Inferior parietal cortex (tissue), 1 donor: Measurements from ENCODE around the gene FBXO17.
"Not testable (repeated sequence)": the region's sequence is repeated elsewhere in the genome, so short reads cannot be mapped to it uniquely, and the experiment has no call there.

ENCODE experiments used
- DNase-seq: peaks from one replicate; pipeline ENCODE4 v3.0.0-alpha.2; 2016; ENCODE audit errors: extremely low spot score

FBXO17 gene, protein sequence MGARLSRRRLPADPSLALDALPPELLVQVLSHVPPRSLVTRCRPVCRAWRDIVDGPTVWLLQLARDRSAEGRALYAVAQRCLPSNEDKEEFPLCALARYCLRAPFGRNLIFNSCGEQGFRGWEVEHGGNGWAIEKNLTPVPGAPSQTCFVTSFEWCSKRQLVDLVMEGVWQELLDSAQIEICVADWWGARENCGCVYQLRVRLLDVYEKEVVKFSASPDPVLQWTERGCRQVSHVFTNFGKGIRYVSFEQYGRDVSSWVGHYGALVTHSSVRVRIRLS

DNA sequence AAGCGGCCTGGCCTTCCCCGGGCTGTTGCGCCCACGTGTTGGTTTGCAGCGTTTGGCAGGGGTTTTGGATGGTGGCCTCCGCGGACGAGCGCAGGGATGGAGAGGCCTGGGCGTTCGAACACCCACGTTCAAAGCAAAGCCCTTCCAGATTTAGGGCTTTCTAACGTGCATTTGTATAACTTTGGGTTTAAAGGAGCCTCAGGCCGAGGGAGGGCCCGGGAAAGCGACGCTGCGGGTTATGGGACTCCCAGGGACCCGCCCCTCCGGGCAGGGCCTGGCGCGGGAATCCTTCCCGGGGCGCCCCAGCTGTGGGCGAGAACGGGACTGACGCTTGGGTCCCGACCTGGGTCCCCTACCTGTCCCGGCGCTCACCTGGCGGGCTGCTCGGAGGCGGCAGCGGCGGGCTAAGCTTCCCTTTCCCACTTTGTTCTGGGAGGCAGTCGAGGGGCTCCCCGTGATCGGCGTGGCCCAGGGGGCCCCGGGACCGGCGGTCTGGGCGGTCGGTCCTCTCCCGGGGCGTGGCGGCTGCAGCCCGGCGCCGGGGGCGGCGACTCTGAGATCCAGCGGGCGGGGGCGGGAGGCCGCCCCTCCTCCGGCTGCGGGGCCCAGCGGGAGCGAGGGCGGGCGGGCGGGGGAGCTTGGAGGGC is at the start of gene FBXO17:
FBXO17 (minus strand) TSS at position 529 of the 647 bp plus-strand sequence. CDS start 25,423 bp downstream, outside the sequence.
- peak; percentile 45 for DNase-seq

DNA sequence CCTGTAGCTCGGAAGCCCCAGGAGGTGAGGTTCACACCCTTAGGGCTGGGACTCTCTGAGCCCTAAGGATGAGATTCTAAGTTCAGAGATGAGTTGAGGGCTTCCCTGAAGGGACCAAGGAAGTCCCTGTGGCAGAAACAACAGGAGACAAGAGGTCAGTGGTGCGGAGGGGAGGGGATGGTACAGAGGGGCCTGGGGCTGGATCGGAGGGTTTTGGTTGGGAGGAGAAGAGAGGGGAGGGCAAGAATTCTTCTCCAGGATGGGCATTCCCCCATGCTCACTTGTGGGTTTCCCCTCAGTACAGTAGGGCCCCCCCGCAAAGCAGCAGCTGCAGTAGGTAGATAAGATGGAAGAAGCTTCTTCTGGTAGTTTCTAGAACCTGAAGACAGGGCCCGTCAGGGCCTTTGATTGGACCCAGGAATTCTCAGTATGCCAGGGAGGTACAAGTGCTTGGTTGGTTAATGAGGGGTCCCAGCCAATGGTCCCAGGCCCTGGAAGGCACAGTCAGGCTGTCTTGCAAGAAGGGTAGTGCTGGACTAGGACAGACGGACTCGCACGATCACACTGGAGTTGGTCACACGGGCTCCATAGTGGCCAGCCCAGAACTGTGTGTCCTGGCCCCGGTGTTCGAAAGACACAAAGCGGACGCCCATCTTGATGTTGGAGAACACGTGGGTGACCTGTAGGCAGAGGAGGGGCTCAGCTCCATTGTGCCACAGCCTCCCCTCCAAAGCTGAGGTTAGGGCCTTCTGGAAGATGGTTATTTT is 49.5 kb upstream of the FBXO17 start:
- DNase-seq: no peak

DNA sequence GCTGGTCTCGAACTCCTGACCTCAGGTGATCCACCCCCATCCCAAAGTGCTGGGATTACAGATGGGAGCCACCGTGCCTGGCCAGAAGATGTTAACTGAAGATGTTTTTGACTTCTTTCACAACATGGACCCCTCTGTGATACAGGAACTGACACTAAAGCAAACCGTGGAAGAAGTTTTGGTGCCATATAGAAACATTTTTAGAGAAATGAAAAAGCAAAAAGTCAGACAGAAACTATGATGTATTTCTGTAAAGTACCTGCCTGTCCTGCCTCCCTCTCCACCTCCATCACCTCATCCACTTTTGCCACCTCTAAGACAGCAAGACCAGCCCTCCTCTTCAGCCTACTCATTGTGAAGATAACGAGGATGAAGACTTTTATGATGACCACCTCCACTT is 45.5 kb upstream of the FBXO17 start:
- DNase-seq: no peak

DNA sequence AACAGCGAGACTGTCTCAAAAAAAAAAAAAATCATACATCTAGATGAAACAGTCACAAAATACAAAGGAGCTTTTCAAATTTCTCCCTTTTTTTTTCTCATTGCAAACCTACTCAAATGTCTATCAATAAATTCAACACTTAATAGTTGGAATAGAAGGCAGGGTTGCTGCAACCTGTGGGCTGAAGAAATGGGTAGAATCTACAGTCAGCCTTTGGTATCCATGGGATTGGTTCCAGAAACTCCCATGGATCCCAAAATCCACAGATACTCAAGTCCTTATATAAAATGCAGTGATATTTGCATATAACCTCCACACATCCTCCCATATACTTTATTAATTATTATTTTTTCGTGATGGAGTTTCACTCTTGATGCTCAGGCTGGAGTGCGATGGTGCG is 42.1 kb upstream of the FBXO17 start:
- no peak for DNase-seq

DNA sequence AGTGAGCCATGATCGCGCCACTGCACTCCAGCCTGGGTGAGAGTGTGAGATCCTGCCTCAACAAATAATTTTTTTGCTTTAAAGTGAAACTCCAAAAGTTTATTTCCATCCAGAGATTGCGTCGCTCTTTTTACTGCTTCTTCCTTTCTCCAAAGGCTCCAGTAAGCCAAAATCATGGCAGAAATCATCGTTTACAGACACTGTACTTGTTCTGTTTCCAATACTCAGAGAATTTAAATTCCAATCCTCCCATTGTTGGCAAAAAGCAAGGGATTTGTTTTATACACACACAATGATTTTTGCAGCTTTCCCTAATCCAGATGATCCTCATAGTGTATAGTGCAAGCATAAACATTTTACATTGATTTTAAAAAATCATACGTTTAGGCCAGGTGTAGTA is 41.5 kb upstream of the FBXO17 start:
- DNase-seq: no peak

DNA sequence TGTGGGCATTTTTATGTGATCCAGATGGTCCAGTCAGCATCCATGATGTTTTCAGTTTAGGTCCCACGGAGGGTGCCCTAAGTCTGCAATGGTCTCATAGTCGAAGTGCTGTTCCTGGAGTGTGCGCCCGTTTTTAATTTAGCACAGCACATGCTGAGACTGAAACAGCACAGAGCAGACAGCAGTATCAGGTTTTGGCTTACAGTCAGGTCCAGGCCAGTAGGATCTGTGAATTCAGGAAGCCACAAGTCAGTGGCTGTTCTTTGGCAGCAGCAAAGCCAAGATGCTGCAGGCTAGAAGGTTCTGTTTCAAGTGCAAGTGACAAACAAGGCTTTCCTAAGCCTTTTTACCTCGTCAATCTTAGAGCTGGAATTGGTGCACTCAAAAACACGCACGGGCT is 38.5 kb upstream of the FBXO17 start:
- DNase-seq: no peak

DNA sequence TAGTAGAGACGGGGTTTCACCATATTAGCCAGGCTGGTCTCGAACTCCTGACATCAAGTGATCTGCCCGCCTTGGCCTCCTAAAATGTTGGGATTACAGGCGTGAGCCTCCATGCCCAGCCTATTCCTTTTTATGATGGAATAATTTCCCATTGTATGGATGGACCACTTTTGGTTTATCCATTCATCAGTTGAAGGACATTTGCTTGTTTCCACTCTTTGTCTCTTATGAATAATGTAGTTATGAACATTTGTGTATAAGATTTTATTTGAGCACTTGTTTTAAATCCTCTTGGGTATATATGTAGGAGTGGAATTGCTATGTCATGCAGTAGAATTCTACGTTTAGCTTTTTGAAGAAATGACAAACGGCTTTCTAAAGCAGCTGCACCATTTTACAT is 33.5 kb upstream of the FBXO17 start:
- DNase-seq: no peak

DNA sequence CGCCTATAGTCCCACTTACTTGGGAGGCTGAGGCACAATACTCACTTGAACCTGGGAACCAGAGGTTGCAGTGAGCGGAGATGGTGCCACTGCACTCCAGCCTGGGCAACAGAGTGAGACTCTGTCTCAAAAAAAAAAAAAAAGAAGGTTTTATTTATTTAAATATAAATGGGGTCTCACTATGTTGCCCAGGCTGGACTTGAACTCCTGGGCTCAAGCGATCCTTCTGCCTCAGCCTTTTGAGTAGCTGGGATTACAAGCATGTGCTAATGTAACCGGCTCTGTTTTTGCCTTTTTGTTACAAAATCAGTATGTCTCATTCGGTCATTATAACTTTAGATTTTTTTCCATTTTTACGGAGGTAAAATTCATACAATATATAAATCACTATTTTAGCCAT is 32.6 kb upstream of the FBXO17 start:
- DNase-seq: no peak

DNA sequence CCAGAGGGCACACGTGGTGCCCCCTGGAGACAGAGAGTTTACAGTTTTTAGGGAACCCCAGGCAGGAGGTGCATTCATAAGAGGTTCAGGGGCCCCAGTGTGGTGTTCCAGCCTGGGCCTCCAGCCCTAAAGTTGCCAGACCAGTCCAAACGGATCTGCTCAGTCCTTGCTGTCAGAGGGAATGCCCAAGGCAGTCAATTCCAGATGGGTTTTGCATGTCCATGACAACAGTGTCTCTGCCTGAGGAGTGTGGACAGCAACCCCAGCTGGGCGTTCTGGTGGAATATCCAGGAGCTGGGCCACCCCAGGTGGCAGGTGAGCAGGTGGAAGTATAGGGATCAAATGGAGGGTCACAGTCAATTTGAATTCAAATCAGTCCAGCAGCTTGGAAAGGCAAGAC is 31.6 kb upstream of the FBXO17 start:
- no peak for DNase-seq

DNA sequence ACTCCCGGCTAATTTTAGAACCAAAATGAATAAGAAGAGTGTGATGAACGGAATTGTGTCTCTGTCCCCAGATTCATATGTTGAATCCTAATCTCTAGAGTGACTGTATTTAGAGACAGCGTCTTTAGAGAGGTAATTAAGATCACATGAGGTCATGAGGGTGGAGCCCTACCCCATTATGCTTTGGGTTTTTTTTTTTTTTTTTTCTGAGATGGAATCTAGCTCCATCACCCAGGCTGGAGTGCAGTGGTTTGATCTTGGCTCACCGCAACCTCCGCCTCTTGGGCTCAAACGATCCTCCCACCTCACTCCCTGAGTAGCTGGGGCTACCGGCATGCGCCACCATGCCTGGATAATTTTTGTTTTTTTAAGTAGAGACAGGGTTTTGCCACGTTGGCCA is 28.9 kb upstream of the FBXO17 start:
- no peak for DNase-seq

DNA sequence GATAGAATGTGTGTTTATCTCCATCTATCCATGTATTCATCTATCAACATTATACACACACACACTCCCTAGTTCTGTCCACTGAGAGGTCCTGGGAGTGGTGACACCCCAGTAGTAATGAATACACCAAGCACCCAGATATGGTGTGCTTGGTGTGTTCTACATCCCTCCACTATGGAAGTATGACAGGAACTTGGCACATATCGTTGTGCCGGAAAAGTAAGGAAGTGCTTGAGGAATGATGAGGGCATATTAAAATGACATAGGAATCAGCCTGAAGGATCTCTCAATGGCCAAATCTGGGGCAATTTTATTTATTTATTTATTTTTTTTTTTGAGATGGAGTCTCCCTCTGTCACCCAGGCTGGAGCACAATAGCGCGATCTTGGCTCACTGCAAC is 28.3 kb upstream of the FBXO17 start:
- no peak for DNase-seq

DNA sequence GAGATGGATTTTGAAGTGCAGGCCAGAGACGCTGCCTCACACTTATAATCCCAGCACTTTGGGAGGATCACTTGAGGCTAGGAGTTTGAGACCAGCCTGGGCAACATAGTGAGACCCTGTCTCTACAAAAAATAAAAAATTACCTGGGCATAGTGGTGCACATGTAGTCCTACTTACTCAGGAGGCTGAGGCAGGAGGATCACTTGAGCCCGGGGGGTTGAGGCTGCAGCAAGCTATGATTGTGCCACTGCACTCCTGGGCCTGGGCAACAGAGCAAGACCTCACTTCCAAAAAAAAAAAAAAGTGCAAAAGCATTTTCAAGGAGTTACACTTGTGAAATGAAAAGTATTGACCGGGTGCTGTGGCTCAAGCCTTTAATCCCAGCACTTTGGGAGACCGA is 27.6 kb upstream of the FBXO17 start:
- no peak for DNase-seq

DNA sequence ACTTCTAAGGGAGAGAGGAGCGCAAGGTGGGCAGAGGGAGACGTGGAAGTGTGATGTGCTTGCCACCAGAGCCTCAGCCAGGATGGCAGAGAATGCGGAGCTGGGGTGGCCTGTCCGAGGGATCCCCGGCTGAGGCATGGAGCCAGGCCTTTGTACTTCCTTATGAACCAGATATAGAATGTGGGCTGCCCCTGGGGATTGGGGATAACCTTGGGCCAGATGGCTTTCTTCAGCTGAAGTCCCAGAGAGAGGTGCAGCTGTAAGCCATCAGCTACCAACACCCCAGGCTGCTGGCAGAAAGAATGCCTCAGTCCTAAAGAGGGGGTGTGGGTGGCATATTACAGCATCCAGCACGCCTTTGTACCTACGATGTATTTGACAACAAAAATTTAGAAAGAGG is 25.5 kb upstream of the FBXO17 start:
- DNase-seq: peak; percentile 3

DNA sequence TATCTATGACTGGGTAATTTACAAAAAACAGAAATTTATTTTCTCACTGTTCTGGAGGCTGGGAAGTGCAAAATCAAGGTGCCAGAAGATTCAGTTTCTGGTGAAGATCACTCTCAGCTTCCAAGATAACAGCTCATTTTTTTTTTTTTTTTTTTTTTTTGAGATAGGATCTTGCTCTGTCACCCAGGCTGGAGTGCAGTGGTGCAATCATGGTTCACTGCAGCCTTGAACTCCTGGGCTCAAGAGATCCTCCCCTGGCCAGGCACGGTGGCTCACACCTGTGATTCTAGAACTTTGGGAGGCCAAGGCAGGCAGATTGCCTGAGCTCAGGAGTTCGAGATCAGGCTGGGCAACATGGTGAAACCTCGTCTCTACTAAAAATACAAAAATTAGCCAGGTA is 22.0 kb upstream of the FBXO17 start:
- DNase-seq: not testable (repeated sequence)

DNA sequence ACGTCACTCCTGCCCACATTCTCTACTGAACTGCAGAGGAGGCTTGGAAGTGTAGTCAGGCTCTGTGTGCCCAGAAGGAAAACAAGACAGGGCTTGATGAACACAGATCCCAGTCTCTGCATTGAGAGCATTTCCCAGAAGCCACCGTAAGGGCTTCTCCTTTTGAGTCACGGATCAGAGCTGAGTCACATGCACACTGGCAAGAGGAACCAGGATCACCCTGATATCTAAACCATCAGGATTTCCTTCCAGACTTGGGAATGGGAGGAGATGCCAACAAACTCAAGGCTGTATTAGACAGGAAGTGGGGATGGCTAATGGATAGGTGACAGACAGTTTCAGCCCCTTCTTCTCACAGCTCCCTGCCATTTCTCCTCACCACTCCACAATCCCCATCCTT is 17.7 kb upstream of the FBXO17 start:
- DNase-seq: no peak

DNA sequence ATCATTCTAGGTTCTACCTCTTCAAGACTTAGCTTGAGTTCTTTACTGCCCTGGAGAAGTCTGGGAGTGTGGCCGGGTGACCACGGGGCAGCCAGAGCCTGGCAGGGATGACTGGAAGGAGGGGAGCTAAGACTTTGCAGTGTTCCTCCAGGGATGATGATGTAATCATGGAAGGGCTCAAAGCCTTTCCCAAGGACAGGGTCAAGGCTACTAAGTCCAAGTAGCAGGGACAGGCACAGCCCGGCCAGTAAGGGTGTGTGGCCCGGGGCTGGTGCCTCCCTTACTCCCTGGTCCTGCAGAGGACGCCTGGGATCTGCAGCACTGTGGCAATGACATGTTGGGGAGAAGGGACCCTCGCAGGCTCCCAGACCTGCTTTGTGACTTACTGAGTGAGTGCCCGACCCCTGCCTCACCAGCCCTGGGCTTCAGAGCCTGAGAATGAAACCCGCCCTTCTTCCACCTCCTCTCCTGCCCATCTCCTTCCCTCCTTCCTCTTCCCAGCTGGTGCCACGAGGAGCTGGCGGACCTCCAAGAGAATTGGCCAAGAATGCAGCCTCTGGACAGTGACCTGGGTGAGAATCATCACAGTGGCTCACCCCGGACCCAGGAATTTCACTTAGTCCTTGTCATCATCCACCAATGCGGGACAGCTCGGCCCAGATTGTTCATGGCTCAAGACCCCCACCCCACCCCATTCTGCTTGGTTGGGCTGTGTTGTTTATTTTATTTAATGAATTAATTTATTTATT is 15.6 kb upstream of the FBXO17 start:
- no peak for DNase-seq

DNA sequence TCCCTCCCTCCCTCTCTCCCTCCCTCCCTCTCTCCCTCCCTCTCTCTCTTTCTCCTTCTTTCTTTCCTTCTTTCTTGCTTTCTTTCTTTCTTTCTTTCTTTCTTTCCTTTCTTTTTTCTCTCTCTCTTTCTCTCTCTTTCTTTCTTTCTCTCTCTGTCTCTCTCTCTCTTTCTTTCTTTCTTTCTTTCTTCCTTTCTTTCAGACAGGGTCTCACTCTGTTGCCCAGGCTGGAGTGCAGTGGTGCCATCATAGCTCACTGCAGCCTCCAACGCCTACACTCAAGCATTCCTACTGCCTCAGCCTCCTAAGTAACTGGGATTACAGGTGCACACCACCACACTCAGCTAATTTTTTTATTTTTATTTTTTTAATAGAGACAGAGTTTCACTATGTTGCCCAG is 14.1 kb upstream of the FBXO17 start:
- DNase-seq: not testable (repeated sequence)

DNA sequence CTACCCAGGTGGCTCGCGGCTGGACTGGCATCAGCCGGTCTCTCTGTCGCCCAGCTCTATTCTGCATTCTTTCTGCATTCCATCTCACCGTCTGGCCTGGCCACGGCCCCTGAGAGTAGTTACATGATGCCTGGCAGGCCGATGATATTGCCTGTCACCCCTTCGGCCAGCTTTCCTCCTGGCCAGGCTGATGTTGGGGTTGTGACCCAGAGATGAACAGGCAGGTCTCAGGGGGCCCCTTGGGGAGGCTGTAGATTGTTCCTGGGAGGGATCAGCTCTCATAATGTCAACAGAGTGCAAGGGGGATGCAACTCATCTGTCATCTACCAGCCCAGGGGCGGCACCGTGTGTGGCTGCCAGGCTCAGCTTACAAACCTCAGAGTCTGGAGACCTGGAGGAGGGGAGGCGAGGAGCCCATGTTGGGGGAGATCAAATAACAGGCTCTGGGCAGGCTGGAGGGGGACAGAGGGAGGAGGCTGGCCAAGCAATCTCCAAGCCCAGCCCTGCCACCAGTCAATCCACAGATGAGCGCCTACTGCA is 13.6 kb upstream of the FBXO17 start:
- DNase-seq: no peak

DNA sequence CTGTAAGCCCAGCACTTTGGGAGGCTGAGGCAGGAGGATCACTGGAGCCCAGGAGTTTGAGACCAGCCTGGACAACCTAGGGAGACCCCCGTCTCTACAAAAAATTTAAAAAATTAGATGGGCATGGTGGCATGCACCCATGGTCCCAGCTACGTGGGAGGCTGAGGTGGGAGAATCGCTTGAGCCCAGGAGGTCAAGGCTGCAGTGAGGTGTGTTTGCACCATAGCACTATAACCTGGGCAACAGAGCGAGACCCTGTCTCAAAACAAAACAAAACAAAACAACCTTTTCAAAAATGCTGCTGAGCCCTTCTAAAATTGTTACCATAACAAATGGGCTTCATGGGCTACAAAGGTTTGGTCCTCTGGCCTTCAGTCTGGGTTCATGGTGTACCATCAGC is 13.1 kb upstream of the FBXO17 start:
- not testable (repeated sequence) for DNase-seq

DNA sequence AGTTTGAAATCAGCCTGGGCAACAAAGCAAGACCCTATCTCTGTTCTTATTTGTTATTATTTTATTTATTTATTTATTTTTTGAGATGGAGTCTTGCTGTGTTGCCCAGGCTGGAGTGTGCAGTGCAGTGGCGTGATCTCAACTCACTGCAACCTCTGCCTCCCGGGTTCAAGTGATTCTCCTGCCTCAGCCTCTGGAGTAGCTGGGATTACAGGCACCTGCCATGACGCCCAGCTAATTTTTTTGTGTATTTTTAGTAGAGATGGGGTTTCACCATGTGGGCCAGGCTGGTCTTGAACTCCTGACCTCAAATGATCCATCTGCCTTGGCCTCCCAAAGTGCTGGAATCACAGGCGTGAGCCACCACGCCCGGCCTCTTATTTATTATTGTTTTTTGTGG is 12.2 kb upstream of the FBXO17 start:
- DNase-seq: not testable (repeated sequence)

DNA sequence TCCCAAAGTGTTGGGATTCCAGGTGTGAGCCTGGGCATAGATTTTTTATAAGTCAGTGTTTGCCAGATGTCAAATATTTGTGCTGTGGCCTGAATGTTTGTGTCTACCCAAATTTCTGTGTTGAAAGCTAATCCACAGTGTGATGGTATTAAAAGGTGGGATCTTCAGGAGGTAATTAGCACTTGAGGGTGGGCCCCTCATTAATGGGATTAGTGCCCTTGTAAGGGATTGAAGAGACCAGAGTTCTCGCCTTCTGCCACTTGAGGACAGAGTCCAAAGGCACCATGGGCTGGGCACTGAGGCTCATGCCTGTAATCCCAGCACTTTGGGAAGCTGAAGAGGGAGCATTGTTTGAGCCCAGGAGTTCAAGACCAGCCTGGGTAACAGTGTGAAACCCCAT is 9.7 kb upstream of the FBXO17 start:
- no peak for DNase-seq
